NCI-H2196 treated with DMSO at 0.1 percent for 48 hours (cell line): ENCODE results near the gene BOD1L2.

Experiments used
- DNase-seq: peaks from one replicate; lab custom pipeline; 2025; ENCODE audit not compliant: unreplicated experiment; lab: John Stamatoyannopoulos, UW

The BOD1L2 gene

DNA sequence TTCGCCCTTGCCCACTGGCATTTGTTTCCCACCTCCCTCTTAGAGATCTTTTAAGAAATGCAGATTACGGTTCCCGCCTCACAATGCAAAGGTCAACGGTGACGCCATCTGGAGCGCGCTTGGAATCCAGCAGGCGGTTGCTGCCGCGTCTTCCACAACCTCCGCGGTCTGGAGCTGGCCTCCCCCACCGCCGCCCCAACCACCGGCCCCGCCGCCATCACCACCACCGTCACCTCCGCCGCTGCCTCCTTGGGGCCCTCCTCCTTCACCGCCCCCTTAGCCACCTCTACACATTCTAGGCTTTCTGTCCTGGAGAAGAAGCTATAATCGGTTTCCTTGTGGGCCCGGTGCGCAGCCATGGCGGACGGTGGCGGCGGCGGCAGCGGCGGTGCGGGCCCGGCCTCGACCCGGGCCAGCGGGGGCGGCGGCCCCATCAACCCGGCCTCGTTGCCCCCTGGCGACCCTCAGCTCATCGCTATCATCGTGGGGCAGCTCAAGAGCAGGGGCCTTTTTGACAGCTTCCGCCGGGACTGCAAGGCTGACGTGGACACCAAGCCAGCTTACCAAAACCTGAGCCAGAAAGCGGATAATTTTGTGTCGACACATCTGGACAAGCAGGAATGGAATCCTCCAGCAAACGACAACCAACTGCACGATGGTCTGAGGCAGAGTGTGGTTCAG is at the start of gene BOD1L2:
Gene BOD1L2, plus strand, starts transcription at position 132 of the 681 bp plus-strand sequence. Its CDS starts 226 bp downstream, at position 358.
- DNase-seq, result no peak

DNA sequence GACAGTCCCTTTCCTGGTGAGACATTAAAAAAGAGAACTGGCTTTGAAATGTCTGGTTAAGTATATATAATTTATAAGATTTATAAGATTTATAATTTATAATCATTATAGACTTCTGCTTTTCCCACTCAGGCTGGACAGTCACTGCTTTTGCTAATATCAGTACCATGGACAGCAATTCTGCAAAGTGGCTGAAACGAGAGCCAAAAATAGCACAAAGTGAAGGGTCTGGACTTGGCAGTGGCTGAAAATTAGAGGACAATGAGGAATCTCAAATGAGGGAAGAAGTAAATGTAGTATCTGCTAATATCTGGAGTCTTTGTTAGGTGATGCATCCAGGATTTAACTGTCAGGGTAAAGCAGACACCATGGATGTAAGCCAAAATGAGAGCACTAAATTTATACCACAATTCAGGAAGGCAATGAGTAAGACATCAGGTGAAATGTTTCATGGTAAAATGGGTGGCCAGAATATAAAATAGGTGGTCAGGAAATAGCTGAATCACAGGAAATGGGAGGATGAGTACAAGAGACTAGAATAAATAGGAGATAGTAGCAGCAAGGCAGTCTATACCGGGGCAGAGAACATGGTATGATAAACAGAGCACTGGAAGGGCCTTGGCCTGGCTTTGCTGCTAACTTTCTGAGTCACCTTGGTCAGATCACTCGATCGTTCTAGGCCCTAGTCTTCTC is 39.6 kb upstream of the BOD1L2 start:
- no peak for DNase-seq

DNA sequence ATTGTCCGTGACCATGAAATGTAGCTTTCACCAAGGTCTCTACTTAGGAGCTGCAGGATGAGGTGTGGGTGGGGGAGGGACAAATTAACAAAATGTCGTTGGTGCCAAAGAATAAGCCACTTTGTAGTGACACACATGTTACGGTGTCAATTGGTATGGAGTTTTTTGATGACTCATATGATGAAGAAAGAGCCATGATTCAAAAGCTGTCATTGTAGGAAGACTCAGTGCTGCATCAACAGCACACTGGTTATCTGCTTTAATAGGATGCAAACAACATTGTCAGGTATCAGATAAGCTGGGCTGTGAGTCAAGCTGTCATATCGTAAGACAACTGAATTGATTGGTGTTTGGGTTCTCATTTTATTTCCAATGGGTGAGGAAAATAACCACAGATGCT is 36.6 kb upstream of the BOD1L2 start:
- DNase-seq, result no peak

GRCh38 chr18:57113799-57114420 is 33.0 kb upstream of the BOD1L2 start:
- no peak for DNase-seq

GRCh38 chr18:57116598-57117132 is 30.2 kb upstream of the BOD1L2 start:
- DNase-seq, result no peak

DNA sequence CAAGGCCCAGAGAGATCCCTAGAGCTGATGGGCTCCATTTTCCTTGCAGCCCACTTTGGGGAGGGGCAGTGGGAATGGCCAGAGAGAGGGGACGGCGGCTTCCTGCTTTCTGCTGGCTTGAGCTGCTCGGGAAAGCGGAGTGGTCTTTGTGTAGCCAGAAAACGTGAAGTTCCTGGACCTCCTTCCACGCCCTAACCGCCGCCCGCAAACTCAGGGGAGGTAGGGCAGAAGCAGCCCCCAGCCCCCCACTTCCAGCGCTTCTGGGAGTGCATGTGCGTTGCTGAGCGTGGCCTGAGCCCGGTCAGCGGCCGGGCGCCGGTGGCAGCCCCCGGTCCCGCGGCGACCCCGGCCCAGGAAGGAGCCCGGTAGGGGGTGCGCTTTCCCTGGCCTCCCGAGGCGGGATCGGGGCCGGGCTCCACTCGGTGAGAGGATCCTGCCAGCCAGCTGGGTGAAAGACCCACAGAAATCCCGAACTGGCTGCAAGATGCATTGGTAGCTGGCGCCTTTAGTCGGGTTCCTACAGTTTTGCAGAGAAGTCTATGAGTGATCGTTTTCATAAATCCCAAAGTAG is 25.3 kb upstream of the BOD1L2 start:
- DNase-seq, result no peak

GRCh38 chr18:57122936-57123510 is 23.9 kb upstream of the BOD1L2 start:
- DNase-seq, result no peak

- DNase-seq, result no peak
Observed at GRCh38 chr18:57125627-57126026, 21.3 kb upstream of the BOD1L2 start.

- DNase-seq, result no peak
Observed at GRCh38 chr18:57128220-57128932, 18.5 kb upstream of the BOD1L2 start.

DNA sequence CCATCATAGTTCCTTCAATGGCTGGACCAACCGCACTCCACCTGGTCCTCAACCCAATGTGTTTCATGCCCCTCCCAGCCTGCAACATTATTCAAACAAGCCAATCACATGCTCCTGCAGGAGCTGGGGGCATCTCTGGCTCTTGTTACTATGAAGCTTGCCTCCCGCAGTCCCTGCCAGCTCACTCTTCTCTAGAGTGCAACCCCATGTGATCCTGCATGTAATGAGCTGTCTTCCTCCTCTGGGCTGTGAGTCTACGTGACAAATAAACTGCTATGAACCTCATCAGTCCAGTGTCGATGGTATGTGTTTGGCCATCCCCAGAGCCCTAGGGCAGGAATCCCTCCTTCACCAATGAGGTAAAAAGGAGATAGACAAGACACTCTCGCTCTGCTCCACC is 15.8 kb upstream of the BOD1L2 start:
- DNase-seq, result no peak

DNA sequence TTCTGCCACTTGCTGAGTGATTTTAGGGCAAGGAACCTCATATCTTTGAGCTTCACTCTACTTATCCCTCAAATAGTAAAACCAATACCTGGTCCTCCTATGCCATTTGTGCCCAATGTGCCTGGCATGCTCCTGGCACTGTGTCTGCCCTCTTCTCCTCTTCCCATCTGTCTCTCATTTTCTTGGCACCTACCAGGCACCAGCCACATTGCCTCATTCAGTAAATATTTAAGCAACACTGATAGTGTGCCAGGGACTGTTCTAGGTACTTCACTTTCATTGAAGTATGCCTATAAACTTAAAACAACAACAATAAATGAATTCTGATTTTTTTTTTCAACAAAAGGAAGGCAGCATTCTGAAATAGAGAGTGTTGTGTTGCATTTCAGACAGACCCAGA is 15.1 kb upstream of the BOD1L2 start:
- DNase-seq, result no peak

DNA sequence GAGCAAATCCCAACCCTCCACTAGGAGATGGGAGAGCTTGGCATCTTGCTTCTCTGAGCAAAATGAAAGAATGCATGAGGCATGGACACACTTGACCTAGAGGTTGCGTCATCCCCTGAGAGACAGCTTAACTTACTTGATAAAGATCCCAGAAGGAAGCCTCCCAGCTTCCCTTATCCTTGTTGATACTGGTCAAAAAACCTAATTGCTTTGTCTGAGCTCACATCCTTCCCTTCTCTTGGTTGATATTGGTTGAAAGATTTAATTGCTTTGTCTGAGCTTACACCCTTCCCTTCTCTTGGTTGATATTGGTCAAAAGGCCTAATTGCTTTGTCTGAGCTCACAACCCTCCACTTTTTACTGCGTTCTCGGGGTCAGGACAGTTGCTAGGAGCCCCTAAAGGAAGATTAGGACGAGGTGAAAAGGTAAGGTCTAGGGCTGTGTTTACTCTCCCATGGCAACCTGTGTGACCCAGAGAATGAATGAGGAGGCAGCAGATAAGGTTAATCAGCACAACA is 12.2 kb upstream of the BOD1L2 start:
- no peak for DNase-seq

GRCh38 chr18:57135699-57136098 is 11.2 kb upstream of the BOD1L2 start:
- no peak for DNase-seq

DNA sequence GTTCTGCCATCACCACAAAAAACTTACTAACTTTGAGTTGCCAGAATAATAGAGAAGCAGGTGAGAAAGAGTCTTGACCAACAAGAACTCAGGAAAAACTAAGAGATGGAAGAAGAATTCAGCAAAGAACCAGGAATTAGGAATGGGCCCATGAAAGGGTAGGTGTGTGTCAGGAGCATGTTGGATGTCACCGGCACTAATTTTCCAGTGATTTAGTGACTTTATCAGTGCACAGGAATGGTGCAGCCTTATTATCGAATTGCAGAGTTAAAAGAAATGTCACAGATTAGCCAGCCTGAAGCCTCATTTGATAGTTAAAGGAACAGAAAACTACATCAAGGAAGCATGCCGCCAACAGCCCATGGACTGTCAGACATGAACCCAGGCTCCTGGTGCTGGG is 9.0 kb upstream of the BOD1L2 start:
- no peak for DNase-seq

DNA sequence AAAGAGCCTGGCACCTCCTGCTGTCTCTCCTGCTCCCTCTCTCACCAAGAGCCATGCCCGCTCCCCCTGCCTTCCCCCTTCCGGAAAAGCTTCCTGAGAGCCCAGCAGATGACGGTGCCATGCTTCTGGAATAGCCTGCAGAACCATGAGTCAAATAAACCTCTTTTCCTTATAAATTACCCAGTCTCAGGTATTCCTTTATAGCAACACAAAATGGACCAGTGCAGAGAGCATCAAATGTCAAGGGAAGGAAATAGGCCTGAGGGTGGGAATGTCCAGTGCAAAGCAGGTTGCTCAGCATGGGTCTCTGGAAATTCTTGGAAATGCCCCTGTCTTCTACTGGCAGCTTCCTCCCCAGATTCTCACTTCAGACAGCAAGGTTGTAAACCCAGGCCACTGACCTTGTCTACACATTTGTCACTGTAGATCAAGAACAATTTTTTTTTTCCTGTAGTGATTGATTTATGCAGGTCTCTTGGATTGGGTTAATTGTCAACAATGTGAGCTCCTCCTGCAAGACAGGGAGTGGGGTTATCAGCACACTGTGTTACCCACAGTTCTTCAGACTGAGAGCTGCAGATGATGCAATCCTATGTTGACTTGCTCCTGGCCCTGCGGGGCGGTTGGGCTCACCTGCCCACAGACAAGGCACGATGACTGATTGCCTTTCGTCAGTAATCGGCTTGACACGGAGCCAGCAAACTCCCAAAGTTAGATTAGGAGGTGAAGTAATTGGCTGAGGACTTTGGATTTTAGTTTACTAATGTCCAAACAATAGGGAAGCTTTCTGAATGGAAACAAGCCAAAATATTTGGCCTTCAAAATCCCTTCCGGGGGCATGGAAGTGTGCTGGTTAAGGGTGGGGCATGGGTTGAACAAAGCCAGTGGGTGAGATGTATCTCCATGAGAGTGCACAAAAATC is 5.4 kb upstream of the BOD1L2 start:
- DNase-seq, result no peak

- DNase-seq, result no peak
Observed at GRCh38 chr18:57142324-57142723, 4.6 kb upstream of the BOD1L2 start.

DNA sequence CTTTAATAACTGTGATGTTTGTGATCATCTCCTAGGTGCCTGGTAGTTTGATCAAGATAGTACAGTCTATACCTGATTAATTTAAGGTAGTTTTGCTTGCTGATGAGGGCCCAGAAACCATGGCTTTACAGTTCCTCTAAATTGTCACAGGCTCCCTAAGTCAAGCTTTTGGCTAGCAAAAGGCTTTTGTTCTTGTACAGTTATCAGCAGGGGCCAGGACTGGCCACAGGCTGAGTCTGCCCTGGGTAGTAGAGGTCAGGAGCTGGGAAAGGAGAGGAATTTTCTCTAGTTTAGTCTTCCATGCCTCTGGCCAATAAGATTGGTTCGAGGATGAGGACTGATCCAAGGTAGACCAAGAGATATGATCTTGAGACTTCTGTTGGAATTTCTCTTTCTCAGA is 3.6 kb upstream of the BOD1L2 start:
- no peak for DNase-seq

- no peak for DNase-seq
Observed at GRCh38 chr18:57148263-57148662, 1.4 kb downstream of the BOD1L2 start.

- no peak for DNase-seq
Observed at GRCh38 chr18:57149051-57149450, 2.2 kb downstream of the BOD1L2 start.
